Renal cortical epithelial cell (primary cell): Measurements from ENCODE around the gene RBCK1. TPM values are rescaled to one million over a fixed set of nuclear protein-coding genes. Genes with fewer than 3 reads are reported as not detected.
A peak's percentile ranks its signal among the peaks of the same experiment; 100 is the strongest.
"Not testable (repeated sequence)": the region's sequence is repeated elsewhere in the genome, so short reads cannot be mapped to it uniquely, and the experiment has no call there.

Experiments used
- DNase-seq: peaks from one replicate; pipeline ENCODE4 v3.0.0-alpha.2; 2011; ENCODE audit warnings: low read depth
- total RNA-seq: library from RNA; depleted of rRNA; stranded (reverse); fragments of >200 nt; gene quantifications from 2 replicates; pipeline ENCODE4 v1.2.3, GENCODE V29; 2014

Gene RBCK1
- total RNA-seq, 1 donor from 2014 or later: 114 TPM

DNA sequence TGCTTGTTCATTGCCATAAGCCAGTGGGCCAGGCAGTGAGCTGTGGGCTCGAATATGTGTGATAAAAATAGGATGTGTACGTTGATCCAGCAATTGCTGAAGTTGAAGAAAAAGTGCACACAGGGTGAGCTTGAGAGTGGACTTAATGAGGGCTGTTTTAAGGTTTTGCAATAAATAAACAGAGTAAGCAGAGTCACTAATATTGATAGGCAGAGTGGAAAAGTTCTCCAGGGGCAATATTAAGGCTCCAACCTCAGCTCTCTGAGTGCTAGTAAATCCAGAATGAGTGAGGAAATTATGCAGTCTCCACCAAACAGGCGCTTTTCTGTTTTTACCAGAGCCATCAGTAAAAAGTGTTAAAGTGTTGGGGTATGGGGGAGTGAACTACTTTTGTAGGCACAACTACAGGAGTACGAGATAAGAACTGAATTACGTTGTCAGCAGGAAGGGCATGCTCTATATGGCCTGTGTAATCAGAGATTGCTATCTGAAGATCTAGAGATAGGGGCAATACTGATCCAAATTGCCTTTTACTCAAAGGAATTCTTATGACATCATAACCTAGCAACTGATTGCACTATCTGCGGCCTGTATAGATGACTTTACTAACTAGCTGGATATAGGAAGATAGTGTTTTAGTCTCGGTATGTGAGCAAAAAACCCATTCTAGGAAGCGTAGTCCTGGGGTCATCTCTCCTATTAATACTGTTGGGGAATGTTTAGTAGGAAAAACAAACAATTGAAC lies 61.8 kb downstream of the RBCK1 start:
- no peak for DNase-seq

DNA sequence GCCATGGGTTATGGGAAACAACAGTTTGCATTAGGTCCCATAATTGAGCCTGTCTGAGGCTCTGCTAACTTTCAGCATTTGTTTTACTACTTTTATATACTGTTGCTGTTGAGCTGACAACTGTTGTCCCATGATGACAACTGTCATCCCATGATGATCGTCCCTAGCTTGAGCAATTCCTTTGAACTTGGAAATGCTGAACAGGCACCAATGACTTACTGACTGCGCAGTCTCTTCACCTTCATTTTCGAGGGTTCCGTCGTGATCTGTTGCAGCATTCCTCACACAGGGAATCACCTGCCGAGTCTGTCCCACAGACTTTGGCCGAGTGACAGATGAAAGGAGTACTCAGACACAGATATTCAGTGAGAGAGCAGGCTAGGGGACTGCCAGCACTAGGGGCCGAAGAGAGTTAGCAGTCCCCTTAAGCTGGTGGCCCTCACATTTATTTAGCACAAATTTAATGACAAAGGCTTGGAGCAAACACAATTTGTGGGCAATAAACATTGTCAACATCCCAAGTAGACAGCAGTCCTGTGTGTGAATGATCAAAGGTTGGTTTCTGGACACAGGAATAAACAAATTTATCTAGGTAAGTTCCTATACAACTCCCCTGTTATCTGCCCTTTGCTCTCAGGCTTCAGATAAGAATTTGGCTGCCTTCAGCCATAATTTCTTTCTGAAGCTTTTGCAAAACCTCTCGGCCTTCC lies 64.2 kb downstream of the RBCK1 start:
- no peak for DNase-seq

DNA sequence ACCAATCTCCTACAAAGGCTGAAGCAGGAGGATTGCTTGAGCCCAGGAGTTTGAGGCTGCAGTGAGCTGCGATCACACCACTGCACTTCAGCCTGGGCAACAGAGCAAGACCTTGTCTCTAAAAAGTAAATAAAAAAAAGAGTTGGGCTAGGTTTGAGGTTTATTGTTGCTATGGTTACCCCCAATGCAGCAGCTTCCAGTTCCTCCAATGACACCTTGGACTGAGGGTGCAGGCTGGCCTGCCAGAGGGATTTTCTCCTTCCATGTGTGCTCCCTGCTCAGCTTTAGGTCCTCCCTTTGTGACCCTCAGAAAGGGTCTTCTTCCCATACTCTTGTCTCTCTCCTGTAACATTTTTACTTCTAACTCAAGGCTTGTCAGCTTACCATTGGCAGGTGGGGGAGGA lies 64.8 kb downstream of the RBCK1 start:
- no peak for DNase-seq

DNA sequence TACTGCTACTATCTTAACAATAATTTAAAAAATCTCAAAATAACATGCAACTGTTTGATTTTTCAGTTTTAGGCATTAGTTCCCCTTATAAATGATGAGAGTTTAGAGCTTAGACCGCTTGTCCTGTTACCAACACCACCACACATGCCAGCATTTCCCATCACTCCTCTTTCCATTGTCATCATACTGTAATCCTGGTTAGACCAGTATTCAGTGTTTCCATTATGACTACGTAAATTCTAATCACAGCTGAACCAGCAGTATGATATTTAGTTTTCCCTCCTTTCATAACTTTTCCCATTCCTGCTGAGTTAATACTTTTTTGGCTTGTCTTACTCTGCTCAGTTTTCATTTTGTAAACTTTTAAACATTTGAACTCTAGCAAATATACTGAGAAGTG lies 66.5 kb downstream of the RBCK1 start:
- no peak for DNase-seq

DNA sequence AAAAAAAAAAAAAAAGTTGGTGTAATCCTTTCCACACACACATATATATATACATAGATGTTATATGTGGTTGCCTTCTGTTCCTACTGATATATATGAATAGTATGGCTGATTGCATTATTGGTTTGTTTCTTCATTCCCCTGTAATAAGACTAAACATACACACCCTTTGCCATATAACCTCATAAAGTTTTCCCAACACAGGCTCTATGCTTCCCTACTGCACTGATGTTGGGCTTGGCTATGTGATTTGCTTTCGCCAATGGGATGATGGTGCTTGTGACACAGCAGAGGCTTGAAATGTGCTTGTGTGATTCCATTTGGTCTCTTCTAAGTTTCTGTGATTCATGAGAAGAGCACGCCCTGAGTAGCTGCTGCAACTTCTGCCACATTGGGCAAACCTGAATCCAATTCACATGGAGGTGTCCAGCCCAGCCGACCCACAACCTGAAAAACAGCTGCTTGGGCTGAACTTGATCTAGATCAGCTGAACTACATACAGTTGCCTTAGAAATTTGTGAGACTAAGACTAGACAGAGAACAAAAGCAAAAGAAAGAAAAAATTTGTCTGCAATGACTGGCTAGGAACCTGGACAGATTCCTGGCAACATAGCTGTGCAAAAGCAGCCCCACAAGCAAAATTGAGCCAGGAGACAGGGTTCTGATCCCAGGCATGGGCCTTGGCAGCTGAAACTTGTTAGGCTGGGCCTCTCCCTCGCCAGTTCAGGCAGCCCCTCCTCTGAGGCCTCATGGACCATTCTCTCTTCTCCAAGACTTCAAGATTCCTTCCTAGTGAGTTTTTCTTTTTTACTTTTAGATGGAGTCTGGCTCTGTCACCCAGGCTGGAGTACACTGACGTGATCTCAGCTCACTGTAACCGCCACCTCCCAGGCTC lies 67.6 kb downstream of the RBCK1 start:
- DNase-seq: no peak

DNA sequence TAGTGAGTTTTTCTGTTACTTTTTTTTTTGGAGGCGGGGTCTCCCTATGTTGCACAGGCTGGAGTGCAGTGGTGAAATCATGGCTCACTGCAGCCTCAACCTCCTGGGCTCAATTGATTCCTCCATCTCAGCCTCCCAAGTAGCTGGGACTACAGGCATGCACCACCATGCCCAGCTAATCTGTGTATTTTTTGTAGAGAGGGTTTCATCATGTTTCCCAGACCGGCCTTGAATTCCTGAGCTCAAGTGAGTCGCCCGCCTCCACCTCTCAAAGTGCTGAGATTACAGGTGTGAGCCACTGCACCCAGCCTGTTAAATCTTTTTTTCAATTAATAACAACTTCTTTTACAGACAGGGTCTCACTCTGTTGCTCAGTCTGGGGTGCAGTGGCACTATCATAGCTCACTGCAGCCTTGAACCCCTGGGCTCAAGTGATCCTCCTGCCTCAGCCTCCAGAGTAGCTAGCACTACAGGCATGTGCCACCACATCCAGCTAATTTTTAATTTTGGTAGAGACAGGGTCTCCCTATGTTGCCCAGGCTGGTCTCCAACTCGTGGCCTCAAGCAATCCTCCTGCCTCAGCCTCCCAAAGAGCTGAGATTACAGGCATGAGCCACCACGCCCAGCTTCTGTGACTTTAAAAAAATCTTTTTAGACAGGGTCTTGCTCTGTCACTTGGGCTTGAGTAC lies 68.6 kb downstream of the RBCK1 start:
- not testable (repeated sequence) for DNase-seq

GRCh38 chr20:478010-478948 lies 70.2 kb downstream of the RBCK1 start:
- DNase-seq: peak; percentile 29

- peak; percentile 70 for DNase-seq
These were observed 70.9 kb downstream of the RBCK1 start for GRCh38 chr20:478949-479429.

- no peak for DNase-seq
These were observed 71.4 kb downstream of the RBCK1 start for GRCh38 chr20:479487-479886.

GRCh38 chr20:480044-480443 lies 71.9 kb downstream of the RBCK1 start:
- no peak for DNase-seq

GRCh38 chr20:481167-481566 lies 73.1 kb downstream of the RBCK1 start:
- no peak for DNase-seq

Other genes with a start within 250 kb of the RBCK1 start
- gene DEFB128, start 218.6 kb upstream of the RBCK1 start, total RNA-seq: not detected in 2 replicates
- not detected in 2 replicates for gene DEFB129, start 181.0 kb upstream of the RBCK1 start, total RNA-seq
- not detected in 2 replicates for gene DEFB132, start 150.6 kb upstream of the RBCK1 start, total RNA-seq
- gene C20orf96, start 117.5 kb upstream of the RBCK1 start, total RNA-seq: 1.9 and 8.5 TPM in 2 replicates
- 6.6 and 14.4 TPM in 2 replicates for gene ZCCHC3, start 110.7 kb upstream of the RBCK1 start, total RNA-seq
- 2.6 and 12.7 TPM in 2 replicates for gene SOX12, start 82.7 kb upstream of the RBCK1 start, total RNA-seq
- gene NRSN2, start 61.2 kb upstream of the RBCK1 start, total RNA-seq: 23.8 and 77.9 TPM in 2 replicates
- 22.0 and 114 TPM in 2 replicates for gene TRIB3, start 27.5 kb upstream of the RBCK1 start, total RNA-seq
- 34.2 and 36.9 TPM in 2 replicates for gene TBC1D20, start 54.2 kb downstream of the RBCK1 start, total RNA-seq
- gene CSNK2A1, start 135.5 kb downstream of the RBCK1 start, total RNA-seq: 222 TPM in 2 replicates
- gene TCF15, start 202.0 kb downstream of the RBCK1 start, total RNA-seq: not detected in 2 replicates
- gene SRXN1, start 244.9 kb downstream of the RBCK1 start, total RNA-seq: 41.5 and 58.9 TPM in 2 replicates